Activated naive CD8-positive, alpha-beta T cell treated with anti-CD3 and anti-CD28 coated beads, Interleukin-2, amount 50 U/mL, for 24 hours (primary cell): Measurements from ENCODE around the gene THAP10.
"Not testable (repeated sequence)": the region's sequence is repeated elsewhere in the genome, so short reads cannot be mapped to it uniquely, and the experiment has no call there.

Experiments used
- ATAC-seq: fragments of 150-1000 bp; cut with Tn5 transposase; one replicate; pipeline ENCODE4 v1.10.0; 2021
- DNase-seq: peaks from one replicate; pipeline ENCODE4 v3.0.0; 2021
- H3K27ac Mint-ChIP-seq: one replicate; pipeline ENCODE4 v1.8.0; 2021; ENCODE audit warnings: mild to moderate bottlenecking, mixed read lengths
- H3K27me3 Mint-ChIP-seq: one replicate; pipeline ENCODE4 v1.8.0; 2021; ENCODE audit warnings: mixed read lengths
- H3K36me3 Mint-ChIP-seq: one replicate; pipeline ENCODE4 v1.8.0; 2021; ENCODE audit warnings: low read depth, mixed read lengths
- H3K4me1 Mint-ChIP-seq: one replicate; pipeline ENCODE4 v1.8.0; 2021; ENCODE audit warnings: mixed read lengths
- H3K4me3 Mint-ChIP-seq: one replicate; pipeline ENCODE4 v1.8.0; 2021; ENCODE audit warnings: mild to moderate bottlenecking, moderate library complexity, mixed read lengths
- H3K9me3 Mint-ChIP-seq: one replicate; pipeline ENCODE4 v1.8.0; 2021; ENCODE audit warnings: mixed read lengths

Gene THAP10

DNA sequence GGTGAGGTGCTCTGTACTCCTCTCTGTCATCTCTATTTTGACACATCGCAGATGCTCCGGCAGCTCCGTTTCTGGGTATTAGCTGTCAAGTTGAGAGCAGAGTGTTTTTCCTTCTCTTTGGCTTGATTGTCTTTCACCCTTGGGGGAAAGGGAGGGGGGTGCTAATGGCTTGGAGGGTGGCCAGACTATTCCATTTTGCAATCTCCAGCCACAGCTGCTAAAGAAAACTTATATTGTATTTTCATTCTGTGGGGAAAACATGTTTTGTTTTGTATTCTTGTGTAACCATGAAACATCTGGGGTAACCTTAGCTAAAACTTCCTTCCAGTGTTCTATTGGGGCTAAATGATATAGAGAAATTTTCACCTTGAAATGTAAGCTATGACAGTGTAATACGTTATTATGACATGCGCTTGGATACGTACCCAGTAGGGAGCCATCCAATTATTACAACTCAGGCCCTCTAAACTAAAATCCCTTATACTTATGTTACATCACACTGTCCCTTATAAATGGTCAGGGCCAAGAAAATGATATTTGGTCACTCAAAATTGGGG lies 24.2 kb downstream of the THAP10 start:
- Mint-ChIP-seq H3K4me3 (no peak overlapping the region), H3K9me3 (no peaks in the 10 kb centered on the region), H3K4me1 (peaks cover 2% of the 10 kb centered on the region), H3K27me3 (peaks cover 1% of the 10 kb centered on the region), H3K27ac (no peak overlapping the region), H3K36me3 (no peaks in the 10 kb centered on the region)
- ATAC-seq, result no peak
- DNase-seq, result no peak

DNA sequence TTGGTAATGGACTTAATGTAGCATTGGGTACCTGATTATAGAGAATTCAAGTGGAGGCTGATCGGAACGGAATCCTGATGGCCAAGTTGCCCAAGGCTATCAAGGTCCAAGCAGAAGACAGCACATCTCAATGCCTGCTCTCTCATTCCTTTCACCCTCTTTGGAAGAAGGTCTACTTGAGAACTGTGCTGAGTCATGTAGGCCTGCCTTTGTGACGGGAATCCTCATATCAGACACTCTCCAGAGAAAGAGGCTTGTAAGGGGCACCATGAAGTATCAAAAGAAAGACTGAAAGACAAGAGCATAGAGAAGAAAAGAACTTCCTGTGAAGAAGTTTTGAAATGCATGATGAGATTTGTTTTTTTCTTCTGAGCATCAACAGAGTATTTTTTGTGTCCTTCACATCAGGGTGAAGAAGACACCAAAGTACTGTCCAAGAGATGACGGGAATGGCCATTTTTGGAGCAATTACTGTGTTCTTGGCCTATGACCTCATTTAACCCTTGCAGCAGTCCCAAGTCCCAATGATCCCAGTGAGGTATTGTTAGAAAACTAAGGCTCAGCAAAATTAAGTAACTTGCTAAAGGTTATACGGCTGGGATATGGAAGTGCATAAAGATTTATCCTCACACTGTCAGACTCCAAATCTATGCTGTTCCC lies 25.1 kb downstream of the THAP10 start:
- Mint-ChIP-seq H3K27ac (no peak overlapping the region), H3K4me1 (peaks cover 2% of the 10 kb centered on the region), H3K27me3 (peaks cover 1% of the 10 kb centered on the region), H3K4me3 (no peak overlapping the region), H3K36me3 (no peaks in the 10 kb centered on the region), H3K9me3 (no peaks in the 10 kb centered on the region)
- no peak for ATAC-seq
- DNase-seq, result no peak

DNA sequence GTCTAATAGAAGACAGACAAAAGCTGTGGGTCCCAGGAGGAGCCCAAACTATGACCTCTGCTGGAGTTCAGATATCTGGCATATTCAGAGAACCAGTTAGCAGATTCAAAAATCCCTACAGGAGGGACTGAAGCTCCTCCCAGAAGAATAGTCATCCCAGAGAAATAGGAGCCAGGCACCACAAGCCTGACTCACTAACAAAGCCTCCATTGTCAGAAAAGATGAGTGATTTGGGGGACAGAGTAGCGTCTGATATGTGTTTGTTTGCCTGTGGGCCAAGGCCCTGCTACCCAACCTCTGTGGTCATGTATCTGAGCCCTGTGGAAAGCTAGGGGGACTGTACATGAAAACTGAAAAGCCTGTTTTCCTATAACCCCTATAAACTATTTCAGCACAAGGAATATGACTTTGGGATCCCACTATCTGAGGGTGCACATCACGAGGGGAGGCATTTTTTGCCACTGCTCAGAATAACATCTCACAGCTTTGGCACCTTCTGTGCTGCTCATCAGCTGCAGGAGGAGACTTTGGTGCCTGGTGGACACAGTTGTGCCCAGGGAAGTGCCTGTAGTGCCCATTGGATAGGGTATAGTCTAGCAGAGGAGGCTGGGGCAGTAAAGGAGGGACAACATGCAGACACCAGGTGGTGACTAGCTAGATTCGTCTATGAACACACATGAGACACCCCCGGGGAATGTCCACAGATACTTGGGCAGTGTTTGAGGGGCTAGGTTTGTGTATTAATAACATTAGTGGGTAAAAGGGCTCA lies 28.6 kb downstream of the THAP10 start:
- ATAC-seq (no peak), DNase-seq (no peak)
- Mint-ChIP-seq H3K36me3 (no peaks in the 10 kb centered on the region), H3K27me3 (peaks cover 9% of the 10 kb centered on the region), H3K4me1 (no peaks in the 10 kb centered on the region), H3K27ac (no peak overlapping the region), H3K9me3 (no peaks in the 10 kb centered on the region), H3K4me3 (no peak overlapping the region)

DNA sequence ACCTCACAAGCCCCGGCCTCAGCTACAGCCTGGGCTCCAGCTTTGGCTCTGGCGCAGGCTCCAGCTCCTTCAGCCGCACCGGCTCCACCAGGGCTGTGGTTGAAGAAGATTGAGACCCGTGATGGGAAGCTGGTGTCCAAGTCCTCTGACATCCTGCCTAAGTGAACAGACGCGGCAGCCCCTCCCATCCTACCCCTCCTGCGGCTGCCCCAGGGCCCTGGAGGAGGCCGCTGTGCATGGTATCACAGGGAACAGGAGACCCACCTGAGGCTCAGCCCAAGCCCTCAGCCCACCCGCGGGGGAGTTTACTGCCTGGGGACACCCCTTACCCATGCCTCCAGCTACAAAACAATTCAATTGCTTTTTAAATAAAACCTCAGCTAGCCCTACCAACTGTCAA lies 32.2 kb downstream of the THAP10 start:
- H3K36me3 Mint-ChIP-seq, result no peaks in the 10 kb centered on the region
- no peak overlapping the region for H3K4me3 Mint-ChIP-seq
- no peaks in the 10 kb centered on the region for H3K9me3 Mint-ChIP-seq
- DNase-seq (no peak), ATAC-seq (no peak)
- no peak overlapping the region for H3K27ac Mint-ChIP-seq
- H3K27me3 Mint-ChIP-seq, result peaks cover 13% of the 10 kb centered on the region
- H3K4me1 Mint-ChIP-seq, result no peaks in the 10 kb centered on the region

DNA sequence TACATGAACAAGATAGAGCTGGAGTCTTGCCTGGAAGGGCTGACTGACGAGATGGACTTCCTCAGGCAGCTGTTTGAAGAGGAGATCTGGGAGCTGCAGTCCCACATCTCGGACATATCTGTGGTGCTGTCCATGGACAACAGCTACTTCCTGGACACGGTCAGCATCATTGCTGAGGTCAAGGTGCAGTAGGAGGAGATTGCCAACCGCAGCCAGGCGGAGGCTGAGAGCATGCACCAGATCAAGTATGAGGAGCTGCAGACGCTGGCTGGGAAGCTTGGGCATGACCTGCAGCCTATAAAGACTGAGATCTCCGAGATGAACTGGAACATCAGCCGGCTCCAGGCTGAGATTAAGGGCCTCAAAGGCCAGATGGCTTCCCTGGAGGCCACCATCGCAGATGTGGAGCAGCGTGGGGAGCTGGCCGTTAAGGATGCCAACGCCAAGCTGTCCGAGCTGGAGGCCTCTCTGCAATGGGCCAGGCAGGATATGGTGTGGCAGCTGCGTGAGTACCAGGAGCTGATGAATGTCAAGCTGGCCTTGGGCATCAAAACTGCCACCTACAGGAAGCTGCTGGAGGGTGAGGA lies 32.8 kb downstream of the THAP10 start:
- ATAC-seq (no peak), DNase-seq (no peak)
- H3K4me1 Mint-ChIP-seq, result peaks cover 2% of the 10 kb centered on the region
- H3K27me3 Mint-ChIP-seq, result peaks cover 17% of the 10 kb centered on the region
- H3K27ac Mint-ChIP-seq, result no peak overlapping the region
- no peak overlapping the region for H3K4me3 Mint-ChIP-seq
- H3K9me3 Mint-ChIP-seq, result no peaks in the 10 kb centered on the region
- H3K36me3 Mint-ChIP-seq, result no peaks in the 10 kb centered on the region

DNA sequence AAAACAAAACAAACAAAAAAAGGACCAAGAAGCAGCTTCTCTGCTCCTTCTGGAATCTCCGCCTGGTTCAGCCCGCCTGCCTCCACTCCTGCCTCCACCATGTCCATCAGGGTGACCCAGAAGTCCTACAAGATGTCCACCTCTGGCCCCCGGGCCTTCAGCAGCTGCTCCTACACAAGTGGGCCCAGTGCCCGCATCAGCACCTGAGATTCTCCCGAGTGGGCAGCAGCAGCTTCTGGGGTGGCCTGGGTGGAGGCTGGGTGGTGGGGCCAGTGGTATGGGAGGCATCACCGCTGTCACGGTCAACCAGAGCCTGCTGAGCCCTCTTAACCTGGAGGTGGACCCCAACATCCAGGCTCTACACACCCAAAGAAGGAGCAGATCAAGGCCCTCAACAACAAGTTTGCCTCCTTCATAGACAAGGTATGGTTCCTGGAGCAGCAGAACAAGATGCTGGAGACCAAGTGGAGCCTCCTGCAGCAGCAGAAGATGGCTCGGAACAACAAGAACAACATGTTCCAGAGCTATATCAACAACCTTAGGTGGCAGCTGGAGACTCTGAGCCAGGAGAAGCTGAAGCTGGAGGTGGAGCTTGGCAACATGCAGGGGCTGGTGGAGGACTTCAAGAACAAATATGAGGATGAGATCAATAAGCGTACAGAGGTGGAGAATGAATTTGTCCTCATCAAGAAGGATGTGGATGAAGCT lies 33.5 kb downstream of the THAP10 start:
- not testable (repeated sequence) for H3K4me1 Mint-ChIP-seq, H3K4me3 Mint-ChIP-seq, H3K36me3 Mint-ChIP-seq, H3K9me3 Mint-ChIP-seq, ATAC-seq, DNase-seq, H3K27ac Mint-ChIP-seq
- peaks cover 19% of the 10 kb centered on the region for H3K27me3 Mint-ChIP-seq

DNA sequence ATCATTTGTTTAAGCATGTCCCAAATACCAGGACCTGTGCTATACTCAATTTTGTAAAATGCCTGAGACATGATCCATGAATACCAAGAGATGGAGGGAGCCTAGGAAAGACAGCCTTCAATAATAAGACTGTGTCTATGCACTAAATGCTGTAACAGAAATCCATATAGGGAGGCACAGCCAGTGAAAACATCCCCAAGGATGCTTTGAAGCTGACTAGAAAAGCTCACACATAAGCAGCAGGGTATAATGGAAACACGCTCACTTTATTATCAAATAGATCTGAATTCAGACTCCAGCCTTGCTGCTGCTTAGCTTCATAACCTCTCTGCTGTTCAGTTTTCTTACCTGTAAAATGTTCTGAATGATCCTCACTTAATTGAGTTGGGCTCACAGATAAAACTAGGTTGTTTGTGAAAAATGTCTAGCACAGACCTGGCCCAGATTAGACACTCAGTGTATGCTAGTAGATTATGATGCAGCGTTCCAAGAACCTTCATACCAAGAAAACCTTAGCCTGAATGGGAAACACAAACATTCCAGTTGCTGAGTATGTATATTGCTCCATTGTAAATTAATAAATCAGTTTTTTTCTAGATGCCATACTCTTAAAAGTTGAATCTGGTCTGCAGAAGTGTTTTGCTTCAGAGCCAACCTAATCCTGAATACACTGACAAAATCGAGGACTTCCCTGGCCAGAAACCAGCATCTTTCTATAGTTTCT lies 34.5 kb downstream of the THAP10 start:
- H3K4me1 Mint-ChIP-seq, result peaks cover 2% of the 10 kb centered on the region
- H3K27ac Mint-ChIP-seq, result no peak overlapping the region
- peaks cover 26% of the 10 kb centered on the region for H3K27me3 Mint-ChIP-seq

DNA sequence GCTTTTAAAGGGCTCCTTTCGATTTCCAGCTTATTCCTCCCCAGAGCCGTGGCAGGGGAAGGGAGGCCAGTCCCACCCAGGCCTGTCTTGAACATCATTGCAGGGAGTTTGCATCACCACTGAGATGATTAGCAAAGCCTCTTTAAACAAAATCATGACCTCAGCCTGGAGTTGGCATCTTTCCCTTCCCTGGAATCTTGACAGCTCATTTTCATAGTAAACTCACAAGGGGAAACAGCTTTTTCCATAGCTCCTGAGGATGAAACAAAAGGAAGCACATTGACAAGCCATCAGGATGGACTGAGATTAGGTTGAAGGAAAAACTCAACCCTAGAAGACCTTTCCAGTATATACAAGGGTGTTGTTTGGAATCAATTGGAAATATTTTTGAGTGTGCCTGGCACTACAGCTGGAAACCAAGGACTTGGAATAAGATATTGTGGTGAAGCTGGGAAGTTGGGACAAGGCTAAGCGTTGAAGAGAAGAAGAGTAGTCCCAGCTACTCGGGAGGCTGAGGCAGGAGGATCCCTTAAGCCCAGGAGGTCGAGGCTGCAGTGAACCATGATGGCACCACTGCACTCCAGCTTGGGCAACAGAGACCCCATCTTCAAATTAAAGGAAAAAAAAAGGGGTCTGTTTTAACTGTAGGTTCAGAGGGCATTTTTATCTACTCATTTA lies 35.2 kb downstream of the THAP10 start:
- peaks cover 29% of the 10 kb centered on the region for H3K27me3 Mint-ChIP-seq
- peaks cover 2% of the 10 kb centered on the region for H3K4me1 Mint-ChIP-seq
- no peaks in the 10 kb centered on the region for H3K36me3 Mint-ChIP-seq
- no peaks in the 10 kb centered on the region for H3K9me3 Mint-ChIP-seq
- no peak overlapping the region for H3K4me3 Mint-ChIP-seq
- H3K27ac Mint-ChIP-seq, result no peak overlapping the region
- no peak for DNase-seq
- no peak for ATAC-seq

More for the DNA sequence above, 34.5 kb downstream of the THAP10 start:
- ATAC-seq (no peak), DNase-seq (no peak)
- Mint-ChIP-seq H3K36me3 (no peaks in the 10 kb centered on the region), H3K9me3 (no peaks in the 10 kb centered on the region), H3K4me3 (no peak overlapping the region)

DNA sequence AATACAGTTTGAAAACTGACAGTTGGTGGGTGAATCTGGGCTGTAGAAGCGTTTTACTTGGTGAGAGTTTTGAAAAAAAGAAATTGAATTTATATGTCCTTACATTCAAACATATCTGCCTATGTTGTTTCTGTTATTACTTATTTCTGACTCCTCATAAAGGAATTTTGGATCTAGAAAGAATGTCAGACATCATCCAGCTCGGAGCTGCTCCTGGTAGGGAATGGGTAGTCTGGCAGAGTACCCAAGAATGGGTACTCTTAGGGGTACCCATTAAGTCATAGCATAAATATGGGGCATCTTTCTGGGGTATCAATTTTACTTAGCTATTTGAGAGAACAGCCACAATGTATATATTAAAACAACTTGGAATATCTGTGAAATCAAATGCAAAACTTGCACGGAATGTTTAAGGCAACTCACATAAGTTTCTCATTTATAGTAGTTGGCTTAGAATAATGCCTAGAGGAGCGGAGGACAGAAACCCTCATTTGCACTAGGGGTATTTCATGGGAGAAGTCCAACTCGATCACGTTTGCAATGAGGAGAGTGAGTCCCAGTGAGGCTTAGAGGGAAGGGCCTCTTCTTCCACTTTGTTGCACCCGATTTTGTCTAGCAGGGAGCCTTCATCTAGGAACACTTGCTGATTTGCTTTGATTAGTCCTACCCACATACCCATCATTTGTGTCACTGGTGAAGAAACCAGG lies 35.9 kb downstream of the THAP10 start:
- no peaks in the 10 kb centered on the region for H3K9me3 Mint-ChIP-seq
- H3K27me3 Mint-ChIP-seq, result peaks cover 36% of the 10 kb centered on the region
- no peak overlapping the region for H3K27ac Mint-ChIP-seq
- no peak for ATAC-seq
- H3K4me1 Mint-ChIP-seq, result peaks cover 2% of the 10 kb centered on the region
- H3K4me3 Mint-ChIP-seq, result no peak overlapping the region
- no peaks in the 10 kb centered on the region for H3K36me3 Mint-ChIP-seq
- DNase-seq, result no peak

DNA sequence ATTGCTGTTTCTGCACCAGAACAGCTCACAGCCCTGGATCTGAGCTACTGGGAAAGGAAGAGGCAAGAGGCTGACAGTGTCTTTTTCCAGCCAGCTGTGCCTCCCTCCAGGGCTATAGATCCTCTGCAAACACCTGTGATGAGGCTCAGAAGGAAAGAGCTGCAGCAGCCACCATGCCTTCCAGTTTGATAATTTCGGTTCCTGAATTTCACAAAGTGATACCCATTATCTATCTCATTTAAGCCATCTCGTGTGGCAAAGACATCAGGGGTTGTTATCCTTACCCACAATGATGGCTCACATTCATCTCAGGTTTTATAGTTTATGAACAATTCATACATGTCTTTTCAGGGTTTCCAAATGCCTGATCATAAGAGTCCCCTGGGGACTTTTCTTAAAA lies 36.5 kb downstream of the THAP10 start:
- DNase-seq, result no peak
- peaks cover 2% of the 10 kb centered on the region for H3K4me1 Mint-ChIP-seq
- peaks cover 38% of the 10 kb centered on the region for H3K27me3 Mint-ChIP-seq
- H3K27ac Mint-ChIP-seq, result no peak overlapping the region
- no peak overlapping the region for H3K4me3 Mint-ChIP-seq
- ATAC-seq, result no peak
- H3K9me3 Mint-ChIP-seq, result no peaks in the 10 kb centered on the region
- no peaks in the 10 kb centered on the region for H3K36me3 Mint-ChIP-seq

DNA sequence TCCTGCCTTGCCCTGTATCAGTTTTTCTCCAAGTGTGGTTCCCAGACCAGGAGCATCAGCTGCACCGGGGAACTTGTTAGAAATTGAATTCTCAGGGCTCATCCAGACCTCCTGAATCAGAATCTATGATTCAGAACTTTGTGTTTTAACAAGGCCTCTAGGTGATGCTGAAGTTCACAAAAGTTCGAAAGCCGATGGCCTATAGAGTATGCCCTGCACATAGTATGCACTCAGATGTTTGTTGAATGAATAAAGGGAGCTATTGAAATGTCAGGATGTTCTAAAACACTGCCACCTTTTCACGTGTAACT lies 37.6 kb downstream of the THAP10 start:
- H3K36me3 Mint-ChIP-seq, result no peaks in the 10 kb centered on the region
- H3K4me3 Mint-ChIP-seq, result peak overlapping the region; percentile 69
- H3K27me3 Mint-ChIP-seq, result peaks cover 48% of the 10 kb centered on the region
- H3K4me1 Mint-ChIP-seq, result peaks cover 2% of the 10 kb centered on the region
- no peaks in the 10 kb centered on the region for H3K9me3 Mint-ChIP-seq
- DNase-seq (no peak), ATAC-seq (no peak)
- no peak overlapping the region for H3K27ac Mint-ChIP-seq

DNA sequence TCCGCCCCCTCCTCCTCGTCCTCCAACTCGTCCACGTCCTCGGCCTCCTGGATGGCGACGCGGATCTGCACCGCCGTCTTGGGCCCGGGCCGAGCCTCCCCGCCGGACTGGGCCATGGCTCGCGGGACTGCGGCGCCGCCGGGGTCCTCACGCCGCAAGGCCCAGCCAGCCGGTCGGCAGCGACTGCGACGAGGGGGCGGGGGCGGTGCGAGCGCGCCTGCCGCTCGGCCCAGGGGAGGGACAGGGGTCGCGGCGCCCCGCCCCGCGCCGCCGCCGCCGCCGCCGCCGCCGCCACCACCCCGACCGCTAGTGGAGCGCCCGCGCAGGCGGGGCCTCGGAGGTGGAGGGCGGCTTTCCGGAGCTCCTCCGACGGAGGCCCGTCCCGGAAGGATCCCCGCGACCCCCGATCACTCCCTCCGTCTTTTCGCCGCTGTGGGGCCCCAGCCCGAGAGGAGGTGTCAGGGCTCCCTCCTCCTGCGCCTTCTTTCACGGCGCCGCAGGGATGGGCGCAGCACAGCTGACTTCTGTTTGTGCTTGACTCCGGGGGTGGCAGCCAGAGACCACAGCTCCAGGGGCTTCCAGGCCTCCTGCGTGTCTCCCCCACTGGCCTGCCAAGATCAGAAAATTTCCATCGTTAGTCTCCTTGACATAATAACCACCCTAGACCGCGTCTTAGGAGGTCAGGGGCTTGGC lies 38.1 kb downstream of the THAP10 start, which contains the start of gene LARP6:
TSS of gene LARP6 (minus strand) at position 185 of the 693 bp plus-strand sequence. CDS start at position 116, 69 bp downstream.
- DNase-seq, result peak; percentile 21
- H3K4me3 Mint-ChIP-seq, result peak within 1 kb of the TSS; percentile 69
- H3K9me3 Mint-ChIP-seq, result no peaks in the 10 kb centered on the region

More for the DNA sequence above, 38.1 kb downstream of the THAP10 start, which contains the start of gene LARP6:
- Mint-ChIP-seq H3K36me3 (no peaks in the 10 kb centered on the region), H3K4me1 (peaks cover 2% of the 10 kb centered on the region), H3K27me3 (peaks cover 48% of the 10 kb centered on the region), H3K27ac (no peak within 1 kb of the TSS)
- ATAC-seq, result peak; percentile 63
